Panc1 (cell line): ENCODE results near the gene KCNN2.

ENCODE experiments used
- CTCF ChIP-seq: fragments of 450-650 bp; IDR thresholded peaks from 2 replicates; pipeline ENCODE4 v1.5.1; 2017; ENCODE audit warnings: mild to moderate bottlenecking
- POLR2AphosphoS5 ChIP-seq: IDR thresholded peaks from 2 replicates; pipeline ENCODE4 v1.6.1; 2012; ENCODE audit warnings: mild to moderate bottlenecking, low read depth, low read length, moderate library complexity
- REST ChIP-seq, 2 experiments: IDR thresholded peaks; 2 replicates each; pipeline ENCODE4 v1.6.1; 2011 to 2012; ENCODE audit warnings: low read depth in 2 of 2, control low read depth in 1 of 2, low read length in 1 of 2, mild to moderate bottlenecking in 1 of 2, moderate library complexity in 1 of 2; ENCODE audit not compliant: insufficient read depth in 1 of 2

- TF ChIP-seq POLR2AphosphoS5 = no peak
- TF ChIP-seq REST (IDR thresholded peaks at IDR 0.05; ENCODE audit: insufficient read depth in 1 of 2, low read depth in 2 of 2, low read length in 1 of 2) = no peak
- TF ChIP-seq CTCF = no peak
Measured at GRCh38 chr5:114369680-114370417, 8.0 kb downstream of the KCNN2 start.
